GM12875 (cell line): ENCODE results near the gene IL12RB1.
"Not testable (repeated sequence)": the region's sequence is repeated elsewhere in the genome, so short reads cannot be mapped to it uniquely, and the experiment has no call there.

Source experiments
- H3K4me3 ChIP-seq: one replicate; pipeline ENCODE4 v1.5.1; 2011; ENCODE audit warnings: low read depth, low read length, control low read depth
- CTCF ChIP-seq: IDR thresholded peaks from 2 replicates; pipeline ENCODE4 v1.5.1; 2011; ENCODE audit warnings: low read depth, mild to moderate bottlenecking, control low read depth, inconsistent platforms, low read length, moderate library complexity, borderline replicate concordance; ENCODE audit not compliant: insufficient read depth

IL12RB1 gene

GRCh38 chr19:18110609-18111232, 24.0 kb upstream of the IL12RB1 start:
- peak overlapping the region; percentile 71 for H3K4me3 ChIP-seq
- no peak for TF ChIP-seq CTCF

GRCh38 chr19:18109733-18110608, 23.2 kb upstream of the IL12RB1 start:
- no peak for TF ChIP-seq CTCF
- H3K4me3 ChIP-seq, result peak overlapping the region; percentile 71

- no peak for TF ChIP-seq CTCF
- H3K4me3 ChIP-seq, result peak overlapping the region; percentile 71
Measured at GRCh38 chr19:18109341-18109732, 22.6 kb upstream of the IL12RB1 start.

GRCh38 chr19:18108897-18109296, 22.2 kb upstream of the IL12RB1 start:
- TF ChIP-seq CTCF, result no peak
- no peak overlapping the region for H3K4me3 ChIP-seq

GRCh38 chr19:18107235-18107634, 20.5 kb upstream of the IL12RB1 start:
- no peak overlapping the region for H3K4me3 ChIP-seq
- TF ChIP-seq CTCF, result no peak

GRCh38 chr19:18105259-18105658, 18.5 kb upstream of the IL12RB1 start:
- not testable (repeated sequence) for H3K4me3 ChIP-seq

- H3K4me3 ChIP-seq, result peak overlapping the region; percentile 48
- no peak for TF ChIP-seq CTCF
Measured at GRCh38 chr19:18104793-18105131, 18.0 kb upstream of the IL12RB1 start.
